OCI-LY7 (cell line): Measurements from ENCODE around the gene NCAPD2. TPM values are rescaled to one million over a fixed set of nuclear protein-coding genes. Genes with fewer than 3 reads are reported as not detected.
"Not testable (repeated sequence)": the region's sequence is repeated elsewhere in the genome, so short reads cannot be mapped to it uniquely, and the experiment has no call there.

Experiments
- BruUV-seq: library from RNA; stranded (reverse); fragments of 400-500 nt; replicated peaks from 2 replicates; lab custom pipeline; 2021; lab: Mats Ljungman, UMichigan
- CTCF ChIA-PET: fragments of 300-600 bp; sonication (Branson Sonifier 250); formaldehyde crosslinking; loops from one replicate; lab custom pipeline; 2022; ENCODE audit warnings: antibody characterized with exemption; ENCODE audit not compliant: unreplicated experiment; lab: Charles Lee
- POLR2A ChIA-PET: fragments of 300-600 bp; sonication (Branson Sonifier 250); formaldehyde crosslinking; loops from one replicate; lab custom pipeline; 2022; ENCODE audit warnings: antibody characterized with exemption; lab: Charles Lee
- DNase-seq: peaks from one replicate; pipeline ENCODE4 v3.0.0-alpha.2; 2015; ENCODE audit warnings: low spot score
- H2AFZ ChIP-seq: fragments of 200-600 bp; sonication (generic), shearing (Covaris generic); 2 replicates; pipeline ENCODE4 v1.6.1; 2014; ENCODE audit warnings: mild to moderate bottlenecking, antibody characterized with exemption, low read length, moderate library complexity
- H3K27ac ChIP-seq: fragments of 200-600 bp; sonication (generic); 2 replicates; pipeline ENCODE4 v1.5.1; 2014; ENCODE audit warnings: mixed run types, low read depth, mild to moderate bottlenecking, moderate library complexity, low read length, inconsistent platforms; ENCODE audit not compliant: poor library complexity, severe bottlenecking
- H3K36me3 ChIP-seq: fragments of 200-600 bp; sonication (generic); 2 replicates; pipeline ENCODE4 v1.6.1; 2014; ENCODE audit warnings: mild to moderate bottlenecking, antibody characterized with exemption, low read length, moderate library complexity, mixed read lengths; ENCODE audit not compliant: insufficient read depth
- H3K4me1 ChIP-seq: fragments of 200-600 bp; sonication (generic); 2 replicates; pipeline ENCODE4 v1.5.1; 2014; ENCODE audit warnings: mild to moderate bottlenecking, low read length; ENCODE audit not compliant: insufficient read depth, poor library complexity, severe bottlenecking
- H3K4me2 ChIP-seq: fragments of 200-600 bp; sonication (generic); 2 replicates; pipeline ENCODE4 v1.6.1; 2014; ENCODE audit warnings: mild to moderate bottlenecking, low read length
- H3K4me3 ChIP-seq: fragments of 200-600 bp; sonication (generic); 2 replicates; pipeline ENCODE4 v1.5.1; 2014; ENCODE audit warnings: mild to moderate bottlenecking, low read depth, low read length; ENCODE audit not compliant: poor library complexity, severe bottlenecking
- H3K79me2 ChIP-seq: fragments of 200-600 bp; sonication (generic); 2 replicates; pipeline ENCODE4 v1.6.1; 2016; ENCODE audit warnings: low read depth, mild to moderate bottlenecking, low read length, moderate library complexity, mixed read lengths; ENCODE audit not compliant: insufficient read depth
- H3K9me2 ChIP-seq: fragments of 200-600 bp; sonication (generic); 2 replicates; pipeline ENCODE4 v1.6.1; 2016; ENCODE audit warnings: mild to moderate bottlenecking, low read length, mixed read lengths; ENCODE audit not compliant: insufficient read depth
- H3K9me3 ChIP-seq: fragments of 200-600 bp; sonication (generic); 2 replicates; pipeline ENCODE4 v1.6.1; 2014; ENCODE audit warnings: mild to moderate bottlenecking, mixed run types, low read length, mixed read lengths
- H4K20me1 ChIP-seq: fragments of 200-600 bp; sonication (generic); 2 replicates; pipeline ENCODE4 v1.6.1; 2014; ENCODE audit warnings: mild to moderate bottlenecking, antibody characterized with exemption, low read length, moderate library complexity, mixed read lengths; ENCODE audit not compliant: insufficient read depth
- CTCF ChIP-seq: fragments of 200-600 bp; sonication (generic); conservative IDR thresholded peaks from 2 replicates; pipeline ENCODE4 v1.5.1; 2014; ENCODE audit warnings: mild to moderate bottlenecking, antibody characterized with exemption, low read length, moderate library complexity, mixed read lengths
- EZH2phosphoT487 ChIP-seq: fragments of 200-600 bp; sonication (generic); IDR thresholded peaks from 2 replicates; pipeline ENCODE4 v1.6.1; 2018; ENCODE audit warnings: low read depth, borderline replicate concordance, mild to moderate bottlenecking, mixed run types, antibody characterized with exemption, low read length, moderate library complexity, mixed read lengths
- intact Hi-C: fragments of 100-400 bp; cut with micrococcal nuclease; formaldehyde crosslinking; loops from one replicate; pipeline ENCODE4 v1.10.0; 2022; ENCODE audit not compliant: unreplicated experiment
- total RNA-seq, 2 experiments: library from RNA; depleted of rRNA in 1 of 2; stranded (reverse); fragments of >200 nt in 1 of 2; shearing (Covaris generic) in 1 of 2; gene quantifications; 2 replicates each; pipeline ENCODE4 v1.2.3, GENCODE V29; 2014 to 2022

Gene NCAPD2
- total RNA-seq, 2 experiments from 2014 or later = 157 to 225 TPM

GRCh38 chr12:6537580-6538419, 43.9 kb downstream of the NCAPD2 start:
- intact Hi-C loops = loop anchor here (1.0 kb wide), 1 partner anchor 114 kb away; no protein-coding TSS in a partner anchor
- Histone ChIP-seq H3K36me3 (peaks cover 73% of the 10 kb centered on the region), H3K4me1 (peaks cover 58% of the 10 kb centered on the region), H3K79me2 (peaks cover 31% of the 10 kb centered on the region), H3K27ac (peak overlapping the region; percentile 95), H4K20me1 (peaks cover 11% of the 10 kb centered on the region; the same call in 1 of the 2 replicates), H3K4me2 (peak overlapping the region; percentile 93), H3K4me3 (peak overlapping the region; percentile 93)
- H3K9me3 ChIP-seq, H2AFZ ChIP-seq, H3K9me2 ChIP-seq: not testable (repeated sequence)
- TF ChIP-seq CTCF = peak; percentile 86
- ChIA-PET POLR2A (interaction anchor here (0.6 to 1.0 kb wide), 3 partner anchors 42 to 393 kb away, joined by 3 to 5 read pairs (median 4); no protein-coding TSS in a partner anchor), CTCF (interaction anchor here (0.6 to 1.6 kb wide), 4 partner anchors 15 to 114 kb away, joined by 3 to 4 read pairs (median 3); no protein-coding TSS in a partner anchor)
- DNase-seq = peak; percentile 90
- TSS peak; percentile 95 for BruUV-seq

GRCh38 chr12:6538420-6539313, 44.8 kb downstream of the NCAPD2 start:
- H3K9me3 ChIP-seq = no peaks in the 10 kb centered on the region
- H4K20me1 ChIP-seq = peaks cover 11% of the 10 kb centered on the region; the same call in 1 of the 2 replicates
- POLR2A ChIA-PET = interaction anchor here (0.6 to 1.7 kb wide), 6 partner anchors 8 to 393 kb away, joined by 3 to 6 read pairs (median 4); partner anchors contain the start of gene CD27
- no TSS peak for BruUV-seq
- no peak overlapping the region for H3K4me3 ChIP-seq
- peaks cover 26% of the 10 kb centered on the region for H3K79me2 ChIP-seq
- CTCF ChIA-PET = interaction anchor here (0.6 to 1.6 kb wide), 5 partner anchors 9 to 115 kb away, joined by 3 to 4 read pairs (median 3); no protein-coding TSS in a partner anchor
- no peak for TF ChIP-seq CTCF
- TF ChIP-seq EZH2phosphoT487 = no peak
- H2AFZ ChIP-seq = no peak overlapping the region
- H3K4me1 ChIP-seq = peaks cover 56% of the 10 kb centered on the region
- H3K27ac ChIP-seq = peak overlapping the region; percentile 95
- no peaks in the 10 kb centered on the region for H3K9me2 ChIP-seq
- intact Hi-C loops = loop anchor here (1.0 kb wide), 1 partner anchor 115 kb away; no protein-coding TSS in a partner anchor
- peak; percentile 48 for DNase-seq
- H3K36me3 ChIP-seq = peaks cover 77% of the 10 kb centered on the region
- H3K4me2 ChIP-seq = peak overlapping the region; percentile 93
